GM12878 (cell line): ENCODE data around the gene SEPTIN5. TPM values are rescaled to one million over a fixed set of nuclear protein-coding genes. Genes with fewer than 3 reads are reported as not detected.

Source experiments
- polyA plus RNA-seq, 11 experiments: library from polyadenylated mRNA; depleted of rRNA in 4 of 11; unstranded in 6 of 11; stranded (reverse) in 5 of 11; fragments of >200 nt; fragmentation: Nextera tagmentation in 4 of 11; fragmentation: Illumina TruSeq in 1 of 11; extraction: Ambion mirVana in 4 of 11; extraction: Trizol in 1 of 11; gene quantifications; 1 replicate in 1 of 11; 2 replicates in 10 of 11; pipeline versions ENCODE4 v1.2.1 to v1.2.3, GENCODE V29; 2011 to 2016; ENCODE audit warnings: inconsistent platforms in 2 of 11, missing spikeins in 2 of 11, low read depth in 1 of 11
- total RNA-seq, 4 experiments: library from RNA; depleted of rRNA in 3 of 4; stranded (reverse); fragments of >200 nt in 3 of 4; fragmentation: Illumina TruSeq in 1 of 4; extraction: Trizol in 1 of 4; gene quantifications; 2 replicates each; pipeline versions ENCODE4 v1.2.1 to v1.2.3, GENCODE V29; 2013 to 2021

The SEPTIN5 gene
- total and polyA plus RNA-seq, 10 of the 15 experiments (the other 5 are each of a cell fraction or from before 2014, with no cell fraction given), result 0.13 to 1.1 (median 0.34) TPM; not detected in 5

Other genes starting within 250 kb of the SEPTIN5 start
Only the 7 nearest of the 9 such genes appear.
- gene CLDN5, start 190.1 kb upstream of the SEPTIN5 start, total RNA-seq (2014; rRNA removed), result not detected in 2 replicates
- gene CLDN5, start 190.1 kb upstream of the SEPTIN5 start, total RNA-seq (2014; rRNA removed; fragmentation: Illumina TruSeq; extraction: Trizol), result not detected in 2 replicates
- gene CLDN5, start 190.1 kb upstream of the SEPTIN5 start, total RNA-seq (2021), result 0.15 TPM in 1 of 2 replicates, not detected in the other
- not detected in 2 replicates for gene CLDN5, start 190.1 kb upstream of the SEPTIN5 start, polyA plus RNA-seq (2011; rRNA removed)
- gene CLDN5, start 190.1 kb upstream of the SEPTIN5 start, polyA plus RNA-seq (2014; fragmentation: Illumina TruSeq; extraction: Trizol), result not detected in 2 replicates
- gene CLDN5, start 190.1 kb upstream of the SEPTIN5 start, polyA plus RNA-seq (2014; fragmentation: Nextera tagmentation; extraction: Ambion mirVana), result not detected
- gene CLDN5, start 190.1 kb upstream of the SEPTIN5 start, polyA plus RNA-seq (2014; rRNA removed), result not detected in 2 replicates
- not detected for gene CLDN5, start 190.1 kb upstream of the SEPTIN5 start, polyA plus RNA-seq (2016; fragmentation: Nextera tagmentation; extraction: Ambion mirVana)
- 0.28 TPM in 1 of 2 replicates, not detected in the other for gene GP1BB, start 9.0 kb downstream of the SEPTIN5 start, total RNA-seq (2014; rRNA removed)
- not detected in 2 replicates for gene GP1BB, start 9.0 kb downstream of the SEPTIN5 start, total RNA-seq (2014; rRNA removed; fragmentation: Illumina TruSeq; extraction: Trizol)
- gene GP1BB, start 9.0 kb downstream of the SEPTIN5 start, total RNA-seq (2021), result 0.28 and 0.35 TPM in 2 replicates
- gene GP1BB, start 9.0 kb downstream of the SEPTIN5 start, polyA plus RNA-seq (2011; rRNA removed), result not detected in 2 replicates
- gene GP1BB, start 9.0 kb downstream of the SEPTIN5 start, polyA plus RNA-seq (2014; fragmentation: Illumina TruSeq; extraction: Trizol), result not detected in 2 replicates
- gene GP1BB, start 9.0 kb downstream of the SEPTIN5 start, polyA plus RNA-seq (2014; fragmentation: Nextera tagmentation; extraction: Ambion mirVana), result under 1 TPM in 1 of 2 experiments, not detected in 1; 0.05 TPM
- gene GP1BB, start 9.0 kb downstream of the SEPTIN5 start, polyA plus RNA-seq (2014; rRNA removed), result 0.10 TPM in 1 of 2 replicates, not detected in the other
- not detected for gene GP1BB, start 9.0 kb downstream of the SEPTIN5 start, polyA plus RNA-seq (2016; fragmentation: Nextera tagmentation; extraction: Ambion mirVana)
- not detected in 2 replicates for gene TBX1, start 46.3 kb downstream of the SEPTIN5 start, total RNA-seq (2014; rRNA removed)
- not detected in 2 replicates for gene TBX1, start 46.3 kb downstream of the SEPTIN5 start, total RNA-seq (2014; rRNA removed; fragmentation: Illumina TruSeq; extraction: Trizol)
- gene TBX1, start 46.3 kb downstream of the SEPTIN5 start, total RNA-seq (2021), result not detected in 2 replicates
- gene TBX1, start 46.3 kb downstream of the SEPTIN5 start, polyA plus RNA-seq (2011; rRNA removed), result not detected in 2 replicates
- gene TBX1, start 46.3 kb downstream of the SEPTIN5 start, polyA plus RNA-seq (2014; fragmentation: Illumina TruSeq; extraction: Trizol), result not detected in 2 replicates
- not detected for gene TBX1, start 46.3 kb downstream of the SEPTIN5 start, polyA plus RNA-seq (2014; fragmentation: Nextera tagmentation; extraction: Ambion mirVana)
- not detected in 2 replicates for gene TBX1, start 46.3 kb downstream of the SEPTIN5 start, polyA plus RNA-seq (2014; rRNA removed)
- not detected for gene TBX1, start 46.3 kb downstream of the SEPTIN5 start, polyA plus RNA-seq (2016; fragmentation: Nextera tagmentation; extraction: Ambion mirVana)
- 13.8 and 19.4 TPM in 2 replicates for gene GNB1L, start 140.4 kb downstream of the SEPTIN5 start, total RNA-seq (2014; rRNA removed)
- 0.83 and 2.1 TPM in 2 replicates for gene GNB1L, start 140.4 kb downstream of the SEPTIN5 start, total RNA-seq (2014; rRNA removed; fragmentation: Illumina TruSeq; extraction: Trizol)
- 12.6 and 13.4 TPM in 2 replicates for gene GNB1L, start 140.4 kb downstream of the SEPTIN5 start, total RNA-seq (2021)
- 1.2 and 3.0 TPM in 2 replicates for gene GNB1L, start 140.4 kb downstream of the SEPTIN5 start, polyA plus RNA-seq (2011; rRNA removed)
- 0.03 and 0.37 TPM in 2 replicates for gene GNB1L, start 140.4 kb downstream of the SEPTIN5 start, polyA plus RNA-seq (2014; fragmentation: Illumina TruSeq; extraction: Trizol)
- gene GNB1L, start 140.4 kb downstream of the SEPTIN5 start, polyA plus RNA-seq (2014; fragmentation: Nextera tagmentation; extraction: Ambion mirVana), result under 1 TPM; 0.21 to 0.99 TPM
- gene GNB1L, start 140.4 kb downstream of the SEPTIN5 start, polyA plus RNA-seq (2014; rRNA removed), result 10.5 and 11.0 TPM in 2 replicates
- gene GNB1L, start 140.4 kb downstream of the SEPTIN5 start, polyA plus RNA-seq (2016; fragmentation: Nextera tagmentation; extraction: Ambion mirVana), result 10 to 100 TPM; 15.4 to 17.3 TPM
- gene RTL10, start 140.4 kb downstream of the SEPTIN5 start, total RNA-seq (2014; rRNA removed), result 10.9 and 12.0 TPM in 2 replicates
- gene RTL10, start 140.4 kb downstream of the SEPTIN5 start, total RNA-seq (2014; rRNA removed; fragmentation: Illumina TruSeq; extraction: Trizol), result 5.1 and 5.9 TPM in 2 replicates
- 17.8 and 17.9 TPM in 2 replicates for gene RTL10, start 140.4 kb downstream of the SEPTIN5 start, total RNA-seq (2021)
- gene RTL10, start 140.4 kb downstream of the SEPTIN5 start, polyA plus RNA-seq (2011; rRNA removed), result 4.0 and 7.2 TPM in 2 replicates
- gene RTL10, start 140.4 kb downstream of the SEPTIN5 start, polyA plus RNA-seq (2014; fragmentation: Illumina TruSeq; extraction: Trizol), result 7.0 and 9.6 TPM in 2 replicates
- 1 to 10 TPM; 5.3 to 7.3 TPM for gene RTL10, start 140.4 kb downstream of the SEPTIN5 start, polyA plus RNA-seq (2014; fragmentation: Nextera tagmentation; extraction: Ambion mirVana)
- 10.8 and 11.1 TPM in 2 replicates for gene RTL10, start 140.4 kb downstream of the SEPTIN5 start, polyA plus RNA-seq (2014; rRNA removed)
- 10 to 100 TPM; 13.8 to 18.1 TPM for gene RTL10, start 140.4 kb downstream of the SEPTIN5 start, polyA plus RNA-seq (2016; fragmentation: Nextera tagmentation; extraction: Ambion mirVana)
- 107 and 112 TPM in 2 replicates for gene COMT, start 227.3 kb downstream of the SEPTIN5 start, total RNA-seq (2014; rRNA removed)
- 26.8 and 33.7 TPM in 2 replicates for gene COMT, start 227.3 kb downstream of the SEPTIN5 start, total RNA-seq (2014; rRNA removed; fragmentation: Illumina TruSeq; extraction: Trizol)
- gene COMT, start 227.3 kb downstream of the SEPTIN5 start, total RNA-seq (2021), result 99.7 and 114 TPM in 2 replicates
- gene COMT, start 227.3 kb downstream of the SEPTIN5 start, polyA plus RNA-seq (2011; rRNA removed), result 12.4 and 30.7 TPM in 2 replicates
- 4.8 and 26.1 TPM in 2 replicates for gene COMT, start 227.3 kb downstream of the SEPTIN5 start, polyA plus RNA-seq (2014; fragmentation: Illumina TruSeq; extraction: Trizol)
- gene COMT, start 227.3 kb downstream of the SEPTIN5 start, polyA plus RNA-seq (2014; fragmentation: Nextera tagmentation; extraction: Ambion mirVana), result 10 to 100 TPM in 1 of 2 experiments, 1 to 10 TPM in 1; 4.5 to 16.1 TPM
- gene COMT, start 227.3 kb downstream of the SEPTIN5 start, polyA plus RNA-seq (2014; rRNA removed), result 98.5 and 117 TPM in 2 replicates
- gene COMT, start 227.3 kb downstream of the SEPTIN5 start, polyA plus RNA-seq (2016; fragmentation: Nextera tagmentation; extraction: Ambion mirVana), result 100 to 1,000 TPM; 142 to 152 TPM
- 13.9 and 16.5 TPM in 2 replicates for gene TXNRD2, start 227.3 kb downstream of the SEPTIN5 start, total RNA-seq (2014; rRNA removed)
- 10.0 and 11.2 TPM in 2 replicates for gene TXNRD2, start 227.3 kb downstream of the SEPTIN5 start, total RNA-seq (2014; rRNA removed; fragmentation: Illumina TruSeq; extraction: Trizol)
- gene TXNRD2, start 227.3 kb downstream of the SEPTIN5 start, total RNA-seq (2021), result 17.7 and 19.4 TPM in 2 replicates
- gene TXNRD2, start 227.3 kb downstream of the SEPTIN5 start, polyA plus RNA-seq (2011; rRNA removed), result 8.6 and 12.4 TPM in 2 replicates
- gene TXNRD2, start 227.3 kb downstream of the SEPTIN5 start, polyA plus RNA-seq (2014; fragmentation: Illumina TruSeq; extraction: Trizol), result 7.7 and 8.7 TPM in 2 replicates
- 1 to 10 TPM; 1.6 to 1.9 TPM for gene TXNRD2, start 227.3 kb downstream of the SEPTIN5 start, polyA plus RNA-seq (2014; fragmentation: Nextera tagmentation; extraction: Ambion mirVana)
- 14.1 and 15.4 TPM in 2 replicates for gene TXNRD2, start 227.3 kb downstream of the SEPTIN5 start, polyA plus RNA-seq (2014; rRNA removed)
- gene TXNRD2, start 227.3 kb downstream of the SEPTIN5 start, polyA plus RNA-seq (2016; fragmentation: Nextera tagmentation; extraction: Ambion mirVana), result 10 to 100 TPM; 24.3 to 26.0 TPM